ENCODE measurements around the gene CAMKV. TPM values are rescaled to one million over a fixed set of nuclear protein-coding genes. Genes with fewer than 3 reads are reported as not detected.

Gene CAMKV
- total RNA-seq, 2 experiments from 2014 or later, result not detected

Other genes with a start within 250 kb of the CAMKV start
- gene APEH, start 195.6 kb downstream of the CAMKV start, total RNA-seq, result 100 to 1,000 TPM; 179 to 192 TPM
- gene MST1, start 180.4 kb downstream of the CAMKV start, total RNA-seq, result 1 to 10 TPM; 3.8 to 4.7 TPM
- 10 to 100 TPM; 36.3 to 45.8 TPM for gene RNF123, start 180.3 kb downstream of the CAMKV start, total RNA-seq
- gene AMIGO3, start 150.2 kb downstream of the CAMKV start, total RNA-seq, result 1 to 10 TPM in 1 of 2 experiments, under 1 TPM in 1; 0.95 to 2.0 TPM
- 10 to 100 TPM; 50.4 to 53.0 TPM for gene GMPPB, start 146.0 kb downstream of the CAMKV start, total RNA-seq
- 10 to 100 TPM; 37.7 to 38.1 TPM for gene IP6K1, start 83.4 kb downstream of the CAMKV start, total RNA-seq
- gene CDHR4, start 70.0 kb downstream of the CAMKV start, total RNA-seq, result not detected
- 1 to 10 TPM; 1.3 to 2.2 TPM for gene INKA1, start 66.6 kb downstream of the CAMKV start, total RNA-seq
- 100 to 1,000 TPM; 187 to 208 TPM for gene UBA7, start 56.0 kb downstream of the CAMKV start, total RNA-seq
- gene TRAIP, start 13.3 kb downstream of the CAMKV start, total RNA-seq, result 10 to 100 TPM; 32.0 to 32.9 TPM
- gene MST1R, start 34.0 kb upstream of the CAMKV start, total RNA-seq, result 1 to 10 TPM; 3.2 to 3.9 TPM
- gene MON1A, start 59.9 kb upstream of the CAMKV start, total RNA-seq, result 10 to 100 TPM; 13.4 to 15.0 TPM
- gene RBM6, start 70.2 kb upstream of the CAMKV start, total RNA-seq, result 100 to 1,000 TPM; 104 to 112 TPM
- 100 to 1,000 TPM; 180 to 185 TPM for gene RBM5, start 219.0 kb upstream of the CAMKV start, total RNA-seq